Fibroblast of the aortic adventitia (primary cell): ENCODE data around the gene GNAT3. TPM values are rescaled to one million over a fixed set of nuclear protein-coding genes. Genes with fewer than 3 reads are reported as not detected.

Experiments used
- DNase-seq: peaks from one replicate; pipeline ENCODE4 v3.0.0-alpha.2; 2010; ENCODE audit warnings: low read depth
- H3K4me3 ChIP-seq: 2 replicates; pipeline ENCODE4 v1.5.1; 2011; ENCODE audit warnings: low read depth, mild to moderate bottlenecking, control low read depth, low read length, moderate library complexity
- CTCF ChIP-seq: IDR thresholded peaks from 2 replicates; pipeline ENCODE4 v1.5.1; 2011; ENCODE audit warnings: mild to moderate bottlenecking, low read length, control low read depth, inconsistent platforms; ENCODE audit not compliant: insufficient read depth
- total RNA-seq: library from RNA; depleted of rRNA; stranded (reverse); fragments of >200 nt; gene quantifications from 2 replicates; pipeline ENCODE4 v1.2.3, GENCODE V29; 2012; ENCODE audit warnings: low replicate concordance

The GNAT3 gene
- total RNA-seq, 1 donor: not detected

- no peak for TF ChIP-seq CTCF
- no peak overlapping the region for H3K4me3 ChIP-seq
- DNase-seq: no peak
Observed at GRCh38 chr7:80482950-80483349, 28.9 kb downstream of the GNAT3 start.

- TF ChIP-seq CTCF: no peak
- H3K4me3 ChIP-seq: no peak overlapping the region
- peak; percentile 45 for DNase-seq
Observed at GRCh38 chr7:80481196-80481884, 30.5 kb downstream of the GNAT3 start.

- no peak overlapping the region for H3K4me3 ChIP-seq
- TF ChIP-seq CTCF: no peak
- peak; percentile 22 for DNase-seq
Observed at GRCh38 chr7:80480566-80480965, 31.3 kb downstream of the GNAT3 start.

- peak; percentile 57 for DNase-seq
- no peak for TF ChIP-seq CTCF
- no peak overlapping the region for H3K4me3 ChIP-seq
Observed at GRCh38 chr7:80478683-80479082, 33.2 kb downstream of the GNAT3 start.

GRCh38 chr7:80476035-80476434 is 35.8 kb downstream of the GNAT3 start:
- DNase-seq: no peak
- no peak overlapping the region for H3K4me3 ChIP-seq
- TF ChIP-seq CTCF: no peak

GRCh38 chr7:80475383-80475782 is 36.5 kb downstream of the GNAT3 start:
- no peak for DNase-seq
- H3K4me3 ChIP-seq: no peak overlapping the region
- no peak for TF ChIP-seq CTCF

GRCh38 chr7:80473751-80474150 is 38.1 kb downstream of the GNAT3 start:
- no peak for TF ChIP-seq CTCF
- DNase-seq: no peak
- H3K4me3 ChIP-seq: no peak overlapping the region
